GM12878 (cell line): ENCODE data around the gene PPP2R1A. TPM values are rescaled to one million over a fixed set of nuclear protein-coding genes. Genes with fewer than 3 reads are reported as not detected.

Experiments
- BMI1 ChIP-seq: fragments of 450-650 bp; IDR thresholded peaks from 2 replicates; pipeline ENCODE4 v1.6.1; 2016; ENCODE audit warnings: mild to moderate bottlenecking, moderate library complexity, borderline replicate concordance
- CEBPB ChIP-seq, 2 experiments: fragments of 150-350 bp in 1 of 2; IDR thresholded peaks; 2 replicates each; pipeline ENCODE4 v1.6.1; 2012 to 2014; ENCODE audit warnings: low read depth in 2 of 2, low read length in 2 of 2, borderline replicate concordance in 1 of 2, inconsistent platforms in 1 of 2
- MTA3 ChIP-seq: IDR thresholded peaks from 2 replicates; pipeline ENCODE4 v1.6.1; 2012; ENCODE audit warnings: low read length, inconsistent platforms, borderline replicate concordance
- POLR2AphosphoS5 ChIP-seq: IDR thresholded peaks from 2 replicates; pipeline ENCODE4 v1.6.1; 2011; ENCODE audit warnings: mild to moderate bottlenecking, low read length, inconsistent platforms
- RAD21 ChIP-seq: IDR thresholded peaks from 2 replicates; pipeline ENCODE4 v1.6.1; 2011; ENCODE audit warnings: mild to moderate bottlenecking, low read depth, low read length, moderate library complexity; ENCODE audit not compliant: insufficient read depth
- RUNX3 ChIP-seq: IDR thresholded peaks from 2 replicates; pipeline ENCODE4 v1.6.1; 2012; ENCODE audit warnings: low read length, inconsistent platforms
- YBX1 ChIP-seq: fragments of 450-650 bp; IDR thresholded peaks from 2 replicates; pipeline ENCODE4 v1.6.1; 2016; ENCODE audit warnings: antibody characterized with exemption
- YY1 ChIP-seq: IDR thresholded peaks from 2 replicates; pipeline ENCODE4 v1.6.1; 2011; ENCODE audit warnings: low read depth, mild to moderate bottlenecking, low read length
- polyA plus RNA-seq, 11 experiments: library from polyadenylated mRNA; depleted of rRNA in 4 of 11; unstranded in 6 of 11; stranded (reverse) in 5 of 11; fragments of >200 nt; fragmentation: Nextera tagmentation in 4 of 11; fragmentation: Illumina TruSeq in 1 of 11; extraction: Ambion mirVana in 4 of 11; extraction: Trizol in 1 of 11; gene quantifications; 1 replicate in 1 of 11; 2 replicates in 10 of 11; pipeline versions ENCODE4 v1.2.1 to v1.2.3, GENCODE V29; 2011 to 2016; ENCODE audit warnings: inconsistent platforms in 2 of 11, missing spikeins in 2 of 11, low read depth in 1 of 11
- total RNA-seq, 4 experiments: library from RNA; depleted of rRNA in 3 of 4; stranded (reverse); fragments of >200 nt in 3 of 4; fragmentation: Illumina TruSeq in 1 of 4; extraction: Trizol in 1 of 4; gene quantifications; 2 replicates each; pipeline versions ENCODE4 v1.2.1 to v1.2.3, GENCODE V29; 2013 to 2021
- TF ChIP-seq, protein P1 (sequence below): fragments of 450-650 bp; IDR thresholded peaks from 2 replicates; pipeline ENCODE4 v1.6.1; 2018; ENCODE audit warnings: mild to moderate bottlenecking, low read depth, moderate library complexity; ENCODE audit not compliant: partially characterized antibody
- TF ChIP-seq, protein P2 (sequence below): fragments of 450-650 bp; IDR thresholded peaks from 2 replicates; pipeline ENCODE4 v1.6.1; 2014; ENCODE audit warnings: mild to moderate bottlenecking
- TF ChIP-seq, protein P3 (sequence below): fragments of 450-650 bp; IDR thresholded peaks from 2 replicates; pipeline ENCODE4 v1.6.1; 2017; ENCODE audit warnings: low read depth, mild to moderate bottlenecking, moderate library complexity
- TF ChIP-seq, protein P4 (sequence below): fragments of 450-650 bp; IDR thresholded peaks from 2 replicates; pipeline ENCODE4 v1.6.1; 2017; ENCODE audit warnings: antibody characterized with exemption, mild to moderate bottlenecking, moderate library complexity
- TF ChIP-seq, protein P5 (sequence below): fragments of 450-650 bp; IDR thresholded peaks from 2 replicates; pipeline ENCODE4 v1.6.1; 2016; ENCODE audit warnings: mild to moderate bottlenecking
- TF ChIP-seq, protein P6 (sequence below): fragments of 450-650 bp; IDR thresholded peaks from 2 replicates; pipeline ENCODE4 v1.6.1; 2017; ENCODE audit warnings: mild to moderate bottlenecking, moderate library complexity

The PPP2R1A gene
- total and polyA plus RNA-seq, 10 of the 15 experiments (the other 5 are each of a cell fraction or from before 2014, with no cell fraction given) = 16.0 to 359 (median 140) TPM

DNA sequence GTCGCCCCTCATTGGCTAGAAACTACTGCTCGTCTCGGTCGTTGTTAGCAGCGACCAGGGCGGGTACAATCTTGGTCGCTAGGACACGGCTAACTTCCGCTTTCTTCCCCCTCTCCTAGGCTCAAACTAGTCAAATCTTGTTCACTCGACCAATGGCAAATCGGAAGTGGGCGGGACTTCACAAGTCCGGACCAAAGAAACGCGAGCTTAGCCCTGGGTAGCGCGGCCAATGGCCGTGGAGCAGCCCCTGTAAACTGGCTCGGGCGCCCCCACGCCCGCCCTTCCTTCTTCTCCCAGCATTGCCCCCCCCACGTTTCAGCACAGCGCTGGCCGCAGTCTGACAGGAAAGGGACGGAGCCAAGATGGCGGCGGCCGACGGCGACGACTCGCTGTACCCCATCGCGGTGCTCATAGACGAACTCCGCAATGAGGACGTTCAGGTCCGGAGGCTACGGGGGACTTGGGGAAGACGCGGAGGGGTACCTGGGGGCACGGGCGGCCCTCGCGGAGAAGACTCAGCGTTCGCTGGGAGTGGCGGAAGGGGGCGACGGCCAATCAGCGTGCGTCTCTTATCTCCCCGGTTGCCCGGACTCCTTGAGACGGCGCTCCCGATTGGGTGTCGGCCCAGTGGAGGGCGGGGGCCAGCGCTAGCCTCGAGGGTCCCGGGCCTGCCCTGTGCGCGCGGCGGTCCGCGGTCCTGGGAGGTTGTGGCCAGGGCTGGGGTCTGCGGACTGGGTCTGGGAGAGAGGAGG, at the start of gene PPP2R1A (continued):
- TF ChIP-seq, protein P1, sequence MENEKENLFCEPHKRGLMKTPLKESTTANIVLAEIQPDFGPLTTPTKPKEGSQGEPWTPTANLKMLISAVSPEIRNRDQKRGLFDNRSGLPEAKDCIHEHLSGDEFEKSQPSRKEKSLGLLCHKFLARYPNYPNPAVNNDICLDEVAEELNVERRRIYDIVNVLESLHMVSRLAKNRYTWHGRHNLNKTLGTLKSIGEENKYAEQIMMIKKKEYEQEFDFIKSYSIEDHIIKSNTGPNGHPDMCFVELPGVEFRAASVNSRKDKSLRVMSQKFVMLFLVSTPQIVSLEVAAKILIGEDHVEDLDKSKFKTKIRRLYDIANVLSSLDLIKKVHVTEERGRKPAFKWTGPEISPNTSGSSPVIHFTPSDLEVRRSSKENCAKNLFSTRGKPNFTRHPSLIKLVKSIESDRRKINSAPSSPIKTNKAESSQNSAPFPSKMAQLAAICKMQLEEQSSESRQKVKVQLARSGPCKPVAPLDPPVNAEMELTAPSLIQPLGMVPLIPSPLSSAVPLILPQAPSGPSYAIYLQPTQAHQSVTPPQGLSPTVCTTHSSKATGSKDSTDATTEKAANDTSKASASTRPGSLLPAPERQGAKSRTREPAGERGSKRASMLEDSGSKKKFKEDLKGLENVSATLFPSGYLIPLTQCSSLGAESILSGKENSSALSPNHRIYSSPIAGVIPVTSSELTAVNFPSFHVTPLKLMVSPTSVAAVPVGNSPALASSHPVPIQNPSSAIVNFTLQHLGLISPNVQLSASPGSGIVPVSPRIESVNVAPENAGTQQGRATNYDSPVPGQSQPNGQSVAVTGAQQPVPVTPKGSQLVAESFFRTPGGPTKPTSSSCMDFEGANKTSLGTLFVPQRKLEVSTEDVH = no peak
- TF ChIP-seq, protein P2, sequence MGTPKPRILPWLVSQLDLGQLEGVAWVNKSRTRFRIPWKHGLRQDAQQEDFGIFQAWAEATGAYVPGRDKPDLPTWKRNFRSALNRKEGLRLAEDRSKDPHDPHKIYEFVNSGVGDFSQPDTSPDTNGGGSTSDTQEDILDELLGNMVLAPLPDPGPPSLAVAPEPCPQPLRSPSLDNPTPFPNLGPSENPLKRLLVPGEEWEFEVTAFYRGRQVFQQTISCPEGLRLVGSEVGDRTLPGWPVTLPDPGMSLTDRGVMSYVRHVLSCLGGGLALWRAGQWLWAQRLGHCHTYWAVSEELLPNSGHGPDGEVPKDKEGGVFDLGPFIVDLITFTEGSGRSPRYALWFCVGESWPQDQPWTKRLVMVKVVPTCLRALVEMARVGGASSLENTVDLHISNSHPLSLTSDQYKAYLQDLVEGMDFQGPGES = peak; percentile 70
- TF ChIP-seq RAD21 (no peak), RUNX3 (no peak; the same call in none of the 2 replicates), MTA3 (no peak), YY1 (peak; percentile 97), YBX1 (no peak), POLR2AphosphoS5 (peak; percentile 94), CEBPB (IDR thresholded peaks at IDR 0.05; ENCODE audit: borderline replicate concordance in 1 of 2, low read depth in 2 of 2, low read length in 2 of 2) (no peak), BMI1 (peak; percentile 99)
- TF ChIP-seq, protein P3, sequence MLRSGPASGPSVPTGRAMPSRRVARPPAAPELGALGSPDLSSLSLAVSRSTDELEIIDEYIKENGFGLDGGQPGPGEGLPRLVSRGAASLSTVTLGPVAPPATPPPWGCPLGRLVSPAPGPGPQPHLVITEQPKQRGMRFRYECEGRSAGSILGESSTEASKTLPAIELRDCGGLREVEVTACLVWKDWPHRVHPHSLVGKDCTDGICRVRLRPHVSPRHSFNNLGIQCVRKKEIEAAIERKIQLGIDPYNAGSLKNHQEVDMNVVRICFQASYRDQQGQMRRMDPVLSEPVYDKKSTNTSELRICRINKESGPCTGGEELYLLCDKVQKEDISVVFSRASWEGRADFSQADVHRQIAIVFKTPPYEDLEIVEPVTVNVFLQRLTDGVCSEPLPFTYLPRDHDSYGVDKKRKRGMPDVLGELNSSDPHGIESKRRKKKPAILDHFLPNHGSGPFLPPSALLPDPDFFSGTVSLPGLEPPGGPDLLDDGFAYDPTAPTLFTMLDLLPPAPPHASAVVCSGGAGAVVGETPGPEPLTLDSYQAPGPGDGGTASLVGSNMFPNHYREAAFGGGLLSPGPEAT = peak; percentile 69; the same call in 1 of the 2 replicates
- TF ChIP-seq, protein P4, sequence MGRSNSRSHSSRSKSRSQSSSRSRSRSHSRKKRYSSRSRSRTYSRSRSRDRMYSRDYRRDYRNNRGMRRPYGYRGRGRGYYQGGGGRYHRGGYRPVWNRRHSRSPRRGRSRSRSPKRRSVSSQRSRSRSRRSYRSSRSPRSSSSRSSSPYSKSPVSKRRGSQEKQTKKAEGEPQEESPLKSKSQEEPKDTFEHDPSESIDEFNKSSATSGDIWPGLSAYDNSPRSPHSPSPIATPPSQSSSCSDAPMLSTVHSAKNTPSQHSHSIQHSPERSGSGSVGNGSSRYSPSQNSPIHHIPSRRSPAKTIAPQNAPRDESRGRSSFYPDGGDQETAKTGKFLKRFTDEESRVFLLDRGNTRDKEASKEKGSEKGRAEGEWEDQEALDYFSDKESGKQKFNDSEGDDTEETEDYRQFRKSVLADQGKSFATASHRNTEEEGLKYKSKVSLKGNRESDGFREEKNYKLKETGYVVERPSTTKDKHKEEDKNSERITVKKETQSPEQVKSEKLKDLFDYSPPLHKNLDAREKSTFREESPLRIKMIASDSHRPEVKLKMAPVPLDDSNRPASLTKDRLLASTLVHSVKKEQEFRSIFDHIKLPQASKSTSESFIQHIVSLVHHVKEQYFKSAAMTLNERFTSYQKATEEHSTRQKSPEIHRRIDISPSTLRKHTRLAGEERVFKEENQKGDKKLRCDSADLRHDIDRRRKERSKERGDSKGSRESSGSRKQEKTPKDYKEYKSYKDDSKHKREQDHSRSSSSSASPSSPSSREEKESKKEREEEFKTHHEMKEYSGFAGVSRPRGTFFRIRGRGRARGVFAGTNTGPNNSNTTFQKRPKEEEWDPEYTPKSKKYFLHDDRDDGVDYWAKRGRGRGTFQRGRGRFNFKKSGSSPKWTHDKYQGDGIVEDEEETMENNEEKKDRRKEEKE = no peak
- TF ChIP-seq, protein P5, sequence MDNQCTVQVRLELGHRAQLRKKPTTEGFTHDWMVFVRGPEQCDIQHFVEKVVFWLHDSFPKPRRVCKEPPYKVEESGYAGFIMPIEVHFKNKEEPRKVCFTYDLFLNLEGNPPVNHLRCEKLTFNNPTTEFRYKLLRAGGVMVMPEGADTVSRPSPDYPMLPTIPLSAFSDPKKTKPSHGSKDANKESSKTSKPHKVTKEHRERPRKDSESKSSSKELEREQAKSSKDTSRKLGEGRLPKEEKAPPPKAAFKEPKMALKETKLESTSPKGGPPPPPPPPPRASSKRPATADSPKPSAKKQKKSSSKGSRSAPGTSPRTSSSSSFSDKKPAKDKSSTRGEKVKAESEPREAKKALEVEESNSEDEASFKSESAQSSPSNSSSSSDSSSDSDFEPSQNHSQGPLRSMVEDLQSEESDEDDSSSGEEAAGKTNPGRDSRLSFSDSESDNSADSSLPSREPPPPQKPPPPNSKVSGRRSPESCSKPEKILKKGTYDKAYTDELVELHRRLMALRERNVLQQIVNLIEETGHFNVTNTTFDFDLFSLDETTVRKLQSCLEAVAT = peak; percentile 44
- TF ChIP-seq, protein P6, sequence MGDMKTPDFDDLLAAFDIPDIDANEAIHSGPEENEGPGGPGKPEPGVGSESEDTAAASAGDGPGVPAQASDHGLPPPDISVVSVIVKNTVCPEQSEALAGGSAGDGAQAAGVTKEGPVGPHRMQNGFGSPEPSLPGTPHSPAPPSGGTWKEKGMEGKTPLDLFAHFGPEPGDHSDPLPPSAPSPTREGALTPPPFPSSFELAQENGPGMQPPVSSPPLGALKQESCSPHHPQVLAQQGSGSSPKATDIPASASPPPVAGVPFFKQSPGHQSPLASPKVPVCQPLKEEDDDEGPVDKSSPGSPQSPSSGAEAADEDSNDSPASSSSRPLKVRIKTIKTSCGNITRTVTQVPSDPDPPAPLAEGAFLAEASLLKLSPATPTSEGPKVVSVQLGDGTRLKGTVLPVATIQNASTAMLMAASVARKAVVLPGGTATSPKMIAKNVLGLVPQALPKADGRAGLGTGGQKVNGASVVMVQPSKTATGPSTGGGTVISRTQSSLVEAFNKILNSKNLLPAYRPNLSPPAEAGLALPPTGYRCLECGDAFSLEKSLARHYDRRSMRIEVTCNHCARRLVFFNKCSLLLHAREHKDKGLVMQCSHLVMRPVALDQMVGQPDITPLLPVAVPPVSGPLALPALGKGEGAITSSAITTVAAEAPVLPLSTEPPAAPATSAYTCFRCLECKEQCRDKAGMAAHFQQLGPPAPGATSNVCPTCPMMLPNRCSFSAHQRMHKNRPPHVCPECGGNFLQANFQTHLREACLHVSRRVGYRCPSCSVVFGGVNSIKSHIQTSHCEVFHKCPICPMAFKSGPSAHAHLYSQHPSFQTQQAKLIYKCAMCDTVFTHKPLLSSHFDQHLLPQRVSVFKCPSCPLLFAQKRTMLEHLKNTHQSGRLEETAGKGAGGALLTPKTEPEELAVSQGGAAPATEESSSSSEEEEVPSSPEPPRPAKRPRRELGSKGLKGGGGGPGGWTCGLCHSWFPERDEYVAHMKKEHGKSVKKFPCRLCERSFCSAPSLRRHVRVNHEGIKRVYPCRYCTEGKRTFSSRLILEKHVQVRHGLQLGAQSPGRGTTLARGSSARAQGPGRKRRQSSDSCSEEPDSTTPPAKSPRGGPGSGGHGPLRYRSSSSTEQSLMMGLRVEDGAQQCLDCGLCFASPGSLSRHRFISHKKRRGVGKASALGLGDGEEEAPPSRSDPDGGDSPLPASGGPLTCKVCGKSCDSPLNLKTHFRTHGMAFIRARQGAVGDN = no peak
